Trophoblast cell (in vitro differentiated cells and primary cell): ENCODE results near the gene NGFR.

Experiments used
- DNase-seq, 2 donors: peaks; one replicate each; pipeline ENCODE4 v3.0.0-alpha.2; 2016
- H2AFZ ChIP-seq: 2 replicates; pipeline ENCODE4 v1.6.1; 2013; ENCODE audit warnings: low read length, moderate library complexity, mild to moderate bottlenecking; ENCODE audit not compliant: insufficient read depth, poor library complexity
- H2AK5ac ChIP-seq: 2 replicates; pipeline ENCODE4 v1.6.1; 2013; ENCODE audit warnings: mild to moderate bottlenecking, low read length
- H2BK120ac ChIP-seq: 2 replicates; pipeline ENCODE4 v1.6.1; 2013; ENCODE audit warnings: low read length, mild to moderate bottlenecking, moderate library complexity; ENCODE audit not compliant: insufficient read depth, poor library complexity
- H2BK12ac ChIP-seq: 2 replicates; pipeline ENCODE4 v1.6.1; 2013; ENCODE audit warnings: mild to moderate bottlenecking, low read length, moderate library complexity
- H2BK5ac ChIP-seq: 2 replicates; pipeline ENCODE4 v1.6.1; 2013; ENCODE audit warnings: low read length, low read depth, moderate library complexity, mild to moderate bottlenecking; ENCODE audit not compliant: poor library complexity
- H3K14ac ChIP-seq: 2 replicates; pipeline ENCODE4 v1.6.1; 2013; ENCODE audit warnings: mild to moderate bottlenecking, low read length
- H3K18ac ChIP-seq: 2 replicates; pipeline ENCODE4 v1.6.1; 2013; ENCODE audit warnings: mild to moderate bottlenecking, low read length
- H3K23ac ChIP-seq: 2 replicates; pipeline ENCODE4 v1.6.1; 2013; ENCODE audit warnings: low read length
- H3K27ac ChIP-seq: 2 replicates; pipeline ENCODE4 v1.5.1; 2013; ENCODE audit warnings: low read depth, mild to moderate bottlenecking, inconsistent platforms, low read length, moderate library complexity
- H3K27me3 ChIP-seq: 2 replicates; pipeline ENCODE4 v1.6.1; 2013; ENCODE audit warnings: inconsistent platforms, mild to moderate bottlenecking, low read length, moderate library complexity; ENCODE audit not compliant: insufficient read depth
- H3K36me3 ChIP-seq, 2 experiments: 1 replicate in 1 of 2; 2 replicates in 1 of 2; pipeline ENCODE4 v1.6.1; 2013; ENCODE audit warnings: low read length in 2 of 2, mild to moderate bottlenecking in 2 of 2, moderate library complexity in 1 of 2; ENCODE audit not compliant: insufficient read depth in 2 of 2, control insufficient read depth in 1 of 2
- H3K4ac ChIP-seq: 2 replicates; pipeline ENCODE4 v1.6.1; 2013; ENCODE audit warnings: low read depth, mild to moderate bottlenecking, low read length, moderate library complexity
- H3K4me1 ChIP-seq, 2 experiments: 1 replicate in 1 of 2; 2 replicates in 1 of 2; pipeline ENCODE4 v1.6.1; 2013; ENCODE audit warnings: low read length in 2 of 2, mild to moderate bottlenecking in 2 of 2, moderate library complexity in 1 of 2; ENCODE audit not compliant: insufficient read depth in 2 of 2, control insufficient read depth in 1 of 2
- H3K4me2 ChIP-seq: 2 replicates; pipeline ENCODE4 v1.6.1; 2013; ENCODE audit warnings: inconsistent platforms, mild to moderate bottlenecking, low read length, moderate library complexity
- H3K4me3 ChIP-seq: 2 replicates; pipeline ENCODE4 v1.5.1; 2013; ENCODE audit warnings: mild to moderate bottlenecking, low read depth, low read length, inconsistent platforms
- H3K79me1 ChIP-seq: one replicate; pipeline ENCODE4 v1.6.1; 2013; ENCODE audit warnings: low read length
- H3K79me2 ChIP-seq: 2 replicates; pipeline ENCODE4 v1.6.1; 2013; ENCODE audit warnings: low read length, mild to moderate bottlenecking; ENCODE audit not compliant: control insufficient read depth, insufficient read depth, poor library complexity
- H3K9ac ChIP-seq: 2 replicates; pipeline ENCODE4 v1.6.1; 2013; ENCODE audit warnings: mild to moderate bottlenecking, low read length
- H3K9me3 ChIP-seq: 2 replicates; pipeline ENCODE4 v1.6.1; 2013; ENCODE audit warnings: low read depth, mild to moderate bottlenecking, control low read depth, inconsistent platforms, low read length; ENCODE audit not compliant: insufficient read depth
- H4K12ac ChIP-seq: 2 replicates; pipeline ENCODE4 v1.6.1; 2013; ENCODE audit warnings: low read depth, mild to moderate bottlenecking, low read length, moderate library complexity
- H4K8ac ChIP-seq: 2 replicates; pipeline ENCODE4 v1.6.1; 2013; ENCODE audit warnings: low read depth, mild to moderate bottlenecking, low read length, moderate library complexity
- H4K91ac ChIP-seq: one replicate; pipeline ENCODE4 v1.6.1; 2013; ENCODE audit warnings: low read depth, mild to moderate bottlenecking, low read length, moderate library complexity
- WGBS: extraction: QIAGEN DNeasy Blood & Tissue Kit; methylation state at CpG from one replicate; pipeline ENCODE4 v1.1.7; 2013; ENCODE audit warnings: missing lambda C conversion rate; ENCODE audit not compliant: insufficient read length, insufficient coverage; ENCODE audit errors: extremely low coverage; 5-methylcytosine and 5-hydroxymethylcytosine counted together

Gene NGFR

DNA sequence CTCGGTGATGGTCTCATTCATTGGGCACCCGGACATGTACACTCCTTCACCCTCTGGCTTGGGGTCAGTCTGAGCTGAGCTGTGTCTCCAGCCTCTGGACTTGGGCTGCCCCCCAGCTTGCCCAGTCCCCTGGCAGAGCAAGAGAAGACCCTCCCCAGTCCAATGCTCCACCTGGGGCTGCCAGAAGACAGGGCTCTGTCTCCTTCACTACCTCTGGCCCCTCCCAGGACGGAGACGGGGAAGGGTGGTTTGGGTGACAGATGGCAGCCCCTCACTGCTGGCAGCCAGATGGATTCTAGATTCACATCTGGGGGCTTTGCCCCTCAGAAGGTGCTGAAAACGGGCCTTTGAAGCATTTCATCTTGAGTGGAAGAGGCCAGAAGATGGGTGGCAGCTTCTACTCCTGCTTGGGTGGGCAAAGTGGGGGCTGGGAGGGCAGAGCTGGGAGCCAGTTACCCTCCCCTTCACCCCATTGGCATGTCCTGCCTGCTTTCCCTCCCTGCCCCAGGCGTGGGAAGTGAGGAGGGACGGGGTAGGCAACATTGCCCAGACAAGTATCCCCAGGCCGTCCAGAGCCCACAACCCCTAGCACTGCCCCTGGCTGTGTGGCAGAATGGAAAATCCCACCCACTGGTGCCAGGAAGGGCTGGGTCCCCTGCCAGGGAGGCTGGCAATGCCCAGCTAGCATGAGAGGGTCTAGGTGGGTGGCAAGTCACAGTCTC, 13.9 kb downstream of the NGFR start:
- WGBS = no CpG with 5 or more reads among the region's 8 CpGs
- Histone ChIP-seq H3K27me3 (no peaks in the 10 kb centered on the region), H2BK5ac (peak overlapping the region; percentile 31), H3K36me3 (no peaks in the 10 kb centered on the region), H3K27ac (peak overlapping the region; percentile 8), H2AK5ac (peak overlapping the region; percentile 63), H2BK120ac (peak overlapping the region; percentile 45), H3K14ac (peak overlapping the region; percentile 56), H3K79me1 (peaks cover 16% of the 10 kb centered on the region), H3K9me3 (no peaks in the 10 kb centered on the region), H3K18ac (peak overlapping the region; percentile 52), H4K8ac (peak overlapping the region; percentile 27), H4K91ac (peak overlapping the region; percentile 78), H3K9ac (no peak overlapping the region), H3K4me1 (peaks cover 29 to 32% of the 10 kb centered on the region in 2 experiments), H3K4me2 (peak overlapping the region; percentile 41), H3K4ac (no peak overlapping the region), H3K79me2 (no peaks in the 10 kb centered on the region), H3K23ac (no peak overlapping the region), H4K12ac (no peak overlapping the region), H2AFZ (no peak overlapping the region), H2BK12ac (peak overlapping the region; percentile 92), H3K4me3 (no peak overlapping the region)
- DNase-seq = no peak

DNA sequence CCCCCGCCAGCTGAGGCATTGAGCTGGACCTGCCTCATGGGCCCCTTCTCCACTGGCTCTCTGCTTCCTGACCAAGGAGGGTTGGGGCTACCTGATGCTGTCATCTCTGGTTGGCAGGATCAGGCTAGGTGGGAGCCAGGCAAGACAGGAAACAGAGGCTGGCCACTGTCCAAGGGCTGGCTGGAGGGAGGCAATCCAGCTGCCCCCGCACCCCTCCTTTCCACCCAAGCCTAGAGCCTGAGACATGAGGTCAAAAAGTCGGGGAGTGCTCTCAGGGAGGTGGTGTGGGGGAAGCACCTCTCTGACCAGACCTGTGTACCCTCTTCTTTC, 14.5 kb downstream of the NGFR start:
- Histone ChIP-seq H3K4me2 (no peak overlapping the region), H4K8ac (no peak overlapping the region), H3K4ac (no peak overlapping the region), H3K18ac (peak overlapping the region; percentile 31), H2AK5ac (peak overlapping the region; percentile 1), H3K79me1 (peaks cover 16% of the 10 kb centered on the region), H3K27me3 (no peaks in the 10 kb centered on the region), H4K91ac (peak overlapping the region; percentile 78), H4K12ac (no peak overlapping the region), H3K14ac (peak overlapping the region; percentile 56), H3K36me3 (no peaks in the 10 kb centered on the region), H3K4me3 (no peak overlapping the region), H3K9me3 (no peaks in the 10 kb centered on the region), H3K23ac (no peak overlapping the region), H2BK12ac (peak overlapping the region; percentile 92), H3K27ac (no peak overlapping the region), H2BK5ac (no peak overlapping the region), H2BK120ac (peak overlapping the region; percentile 45), H3K9ac (no peak overlapping the region), H2AFZ (no peak overlapping the region), H3K79me2 (no peaks in the 10 kb centered on the region), H3K4me1 (peaks cover 33 to 36% of the 10 kb centered on the region in 2 experiments)
- no peak for DNase-seq
- whole genome bisulfite sequencing = no CpG with 5 or more reads among the region's 3 CpGs

DNA sequence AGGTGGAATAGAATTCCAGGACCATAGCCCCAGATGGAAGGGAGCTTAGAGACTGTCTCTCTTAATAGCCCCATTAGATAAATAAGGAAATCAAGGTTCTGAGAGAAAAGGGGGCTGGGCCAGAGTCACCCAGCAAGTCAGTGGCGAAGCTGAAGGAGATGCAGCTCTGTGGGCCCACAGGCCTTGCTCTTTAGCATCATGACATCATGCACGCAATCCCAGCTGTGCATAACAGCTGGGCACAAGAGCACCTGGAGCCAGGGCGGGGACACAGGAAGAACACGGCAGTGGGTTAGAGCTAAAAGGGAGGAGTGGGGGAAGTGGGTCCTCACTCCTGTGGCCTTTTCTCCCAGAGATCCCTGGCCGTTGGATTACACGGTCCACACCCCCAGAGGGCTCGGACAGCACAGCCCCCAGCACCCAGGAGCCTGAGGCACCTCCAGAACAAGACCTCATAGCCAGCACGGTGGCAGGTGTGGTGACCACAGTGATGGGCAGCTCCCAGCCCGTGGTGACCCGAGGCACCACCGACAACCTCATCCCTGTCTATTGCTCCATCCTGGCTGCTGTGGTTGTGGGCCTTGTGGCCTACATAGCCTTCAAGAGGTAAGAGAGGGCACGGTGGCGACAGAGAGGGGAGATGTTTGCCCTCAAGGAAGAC, 15.1 kb downstream of the NGFR start:
- no peaks in the 10 kb centered on the region for H3K27me3 ChIP-seq
- no peak overlapping the region for H3K23ac ChIP-seq
- no peaks in the 10 kb centered on the region for H3K9me3 ChIP-seq
- H3K4me2 ChIP-seq = no peak overlapping the region
- no peak overlapping the region for H2AFZ ChIP-seq
- no peak overlapping the region for H3K14ac ChIP-seq
- no peak overlapping the region for H2BK12ac ChIP-seq
- no peak overlapping the region for H2BK5ac ChIP-seq
- H3K79me1 ChIP-seq = peaks cover 16% of the 10 kb centered on the region
- no peak overlapping the region for H2BK120ac ChIP-seq
- no peak overlapping the region for H4K8ac ChIP-seq
- no peak overlapping the region for H3K4ac ChIP-seq
- no peak overlapping the region for H4K91ac ChIP-seq
- H2AK5ac ChIP-seq = no peak overlapping the region
- H4K12ac ChIP-seq = no peak overlapping the region
- H3K18ac ChIP-seq = no peak overlapping the region
- no peak overlapping the region for H3K4me3 ChIP-seq
- peaks cover 39% of the 10 kb centered on the region in 2 experiments for H3K4me1 ChIP-seq
- H3K79me2 ChIP-seq = no peaks in the 10 kb centered on the region
- H3K27ac ChIP-seq = no peak overlapping the region
- no peaks in the 10 kb centered on the region for H3K36me3 ChIP-seq
- WGBS = no CpG with 5 or more reads among the region's 13 CpGs
- H3K9ac ChIP-seq = no peak overlapping the region
- no peak for DNase-seq

DNA sequence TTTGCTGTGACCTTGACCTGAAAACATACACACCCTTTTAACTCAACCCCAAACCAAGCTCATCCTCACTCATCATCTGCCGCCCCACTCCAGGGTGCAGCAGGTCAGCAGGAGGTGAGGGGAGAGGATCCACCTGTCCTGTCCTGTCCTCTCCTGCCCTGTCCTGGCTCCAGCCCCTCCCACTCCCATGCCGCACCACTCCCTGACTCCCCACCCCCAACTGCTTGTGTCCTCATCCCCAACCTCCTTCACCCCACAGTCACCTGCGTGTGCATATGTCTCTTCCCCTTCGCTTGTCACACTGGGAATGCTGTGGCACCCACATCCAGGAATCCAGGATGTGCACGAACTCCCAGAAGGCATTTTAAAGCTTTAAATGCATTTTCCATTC, 15.6 kb downstream of the NGFR start:
- peaks cover 43 to 45% of the 10 kb centered on the region in 2 experiments for H3K4me1 ChIP-seq
- no peak overlapping the region for H4K8ac ChIP-seq
- H3K23ac ChIP-seq = no peak overlapping the region
- H3K79me2 ChIP-seq = no peaks in the 10 kb centered on the region
- no peak overlapping the region for H3K4ac ChIP-seq
- no peak overlapping the region for H3K27ac ChIP-seq
- H3K18ac ChIP-seq = no peak overlapping the region
- H2BK120ac ChIP-seq = no peak overlapping the region
- H3K9me3 ChIP-seq = no peaks in the 10 kb centered on the region
- peaks cover 20% of the 10 kb centered on the region for H3K79me1 ChIP-seq
- no peak overlapping the region for H3K4me2 ChIP-seq
- H2BK5ac ChIP-seq = no peak overlapping the region
- H3K9ac ChIP-seq = no peak overlapping the region
- H3K14ac ChIP-seq = no peak overlapping the region
- no peak overlapping the region for H4K91ac ChIP-seq
- H2AFZ ChIP-seq = no peak overlapping the region
- H2AK5ac ChIP-seq = no peak overlapping the region
- no peak overlapping the region for H3K4me3 ChIP-seq
- no CpG with 5 or more reads among the region's 5 CpGs for WGBS
- H4K12ac ChIP-seq = no peak overlapping the region
- H3K36me3 ChIP-seq = no peaks in the 10 kb centered on the region
- H2BK12ac ChIP-seq = no peak overlapping the region
- no peaks in the 10 kb centered on the region for H3K27me3 ChIP-seq
- DNase-seq = no peak
